ENCODE measurements around the gene ABAT.
A peak's percentile ranks its signal among the peaks of the same experiment; 100 is the strongest.
"Not testable (repeated sequence)": the region's sequence is repeated elsewhere in the genome, so short reads cannot be mapped to it uniquely, and the experiment has no call there.

Gene ABAT

GRCh38 chr16:8648877-8649276 lies 25.5 kb upstream of the ABAT start:
- TF ChIP-seq EZH2phosphoT487 (conservative IDR thresholded peaks at IDR 0.05; ENCODE audit: low read length), result no peak
- TF ChIP-seq CTCF (IDR thresholded peaks at IDR 0.05; ENCODE audit: insufficient read depth, low read length, poor library complexity, severe bottlenecking), result no peak
- Histone ChIP-seq H3F3A (ENCODE audit: insufficient read depth) (no peaks in the 10 kb centered on the region), H3K4me3 (ENCODE audit: insufficient read depth, low read length, poor library complexity, severe bottlenecking) (no peak overlapping the region), H3K27me3 (ENCODE audit: low read length) (no peaks in the 10 kb centered on the region), H2AFZ (ENCODE audit: low read depth, low read length, severe bottlenecking) (no peak overlapping the region), H3K27ac (ENCODE audit: low read depth, low read length) (no peak overlapping the region), H3K9me3 (ENCODE audit: insufficient read depth, low read length) (no peaks in the 10 kb centered on the region), H3K4me2 (ENCODE audit: low read depth, low read length, poor library complexity, severe bottlenecking) (no peak overlapping the region), H3K9ac (ENCODE audit: low read length) (no peak overlapping the region), H3K79me2 (ENCODE audit: insufficient read depth, low read length) (no peaks in the 10 kb centered on the region), H3K36me3 (ENCODE audit: low read length) (no peaks in the 10 kb centered on the region), H4K20me1 (ENCODE audit: low read depth, low read length) (no peaks in the 10 kb centered on the region), H3K9me2 (replicated peaks; ENCODE audit: insufficient read depth, low read length) (no peaks in the 10 kb centered on the region)

GRCh38 chr16:8649829-8650554 lies 24.4 kb upstream of the ABAT start:
- H3K27me3 ChIP-seq (ENCODE audit: low read length), result no peaks in the 10 kb centered on the region
- no peak overlapping the region for H3K9ac ChIP-seq (ENCODE audit: low read length)
- no peak overlapping the region for H3K27ac ChIP-seq (ENCODE audit: low read depth, low read length)
- H3K4me3 ChIP-seq (ENCODE audit: insufficient read depth, low read length, poor library complexity, severe bottlenecking), result no peak overlapping the region
- H3F3A ChIP-seq (ENCODE audit: insufficient read depth), result no peaks in the 10 kb centered on the region
- H4K20me1 ChIP-seq (ENCODE audit: low read depth, low read length), result no peaks in the 10 kb centered on the region
- no peaks in the 10 kb centered on the region for H3K79me2 ChIP-seq (ENCODE audit: insufficient read depth, low read length)
- H3K9me2 ChIP-seq (replicated peaks; ENCODE audit: insufficient read depth, low read length), result no peaks in the 10 kb centered on the region
- no peak overlapping the region for H3K4me2 ChIP-seq (ENCODE audit: low read depth, low read length, poor library complexity, severe bottlenecking)
- no peaks in the 10 kb centered on the region for H3K9me3 ChIP-seq (ENCODE audit: insufficient read depth, low read length)
- H3K36me3 ChIP-seq (ENCODE audit: low read length), result no peaks in the 10 kb centered on the region
- TF ChIP-seq CTCF (IDR thresholded peaks at IDR 0.05; ENCODE audit: insufficient read depth, low read length, poor library complexity, severe bottlenecking) (no peak), EZH2phosphoT487 (conservative IDR thresholded peaks at IDR 0.05; ENCODE audit: low read length) (no peak)
- no peak overlapping the region for H2AFZ ChIP-seq (ENCODE audit: low read depth, low read length, severe bottlenecking)

- H2AFZ ChIP-seq (ENCODE audit: low read depth, low read length, severe bottlenecking); H3K9ac ChIP-seq (ENCODE audit: low read length); H3K9me3 ChIP-seq (ENCODE audit: insufficient read depth, low read length); H3K4me3 ChIP-seq (ENCODE audit: insufficient read depth, low read length, poor library complexity, severe bottlenecking); H3K79me2 ChIP-seq (ENCODE audit: insufficient read depth, low read length); H3K36me3 ChIP-seq (ENCODE audit: low read length); H3K27me3 ChIP-seq (ENCODE audit: low read length); H4K20me1 ChIP-seq (ENCODE audit: low read depth, low read length); H3K4me2 ChIP-seq (ENCODE audit: low read depth, low read length, poor library complexity, severe bottlenecking); H3K9me2 ChIP-seq (replicated peaks; ENCODE audit: insufficient read depth, low read length); H3K27ac ChIP-seq (ENCODE audit: low read depth, low read length); H3F3A ChIP-seq (ENCODE audit: insufficient read depth): not testable (repeated sequence)
These were observed 22.5 kb upstream of the ABAT start for GRCh38 chr16:8651958-8652357.

GRCh38 chr16:8655184-8655717 lies 19.2 kb upstream of the ABAT start:
- no peaks in the 10 kb centered on the region for H3K9me2 ChIP-seq (replicated peaks; ENCODE audit: insufficient read depth, low read length)
- no peaks in the 10 kb centered on the region for H3K79me2 ChIP-seq (ENCODE audit: insufficient read depth, low read length)
- H3F3A ChIP-seq (ENCODE audit: insufficient read depth), result no peaks in the 10 kb centered on the region
- H2AFZ ChIP-seq (ENCODE audit: low read depth, low read length, severe bottlenecking), result no peak overlapping the region
- no peaks in the 10 kb centered on the region for H3K27me3 ChIP-seq (ENCODE audit: low read length)
- H4K20me1 ChIP-seq (ENCODE audit: low read depth, low read length), result no peaks in the 10 kb centered on the region
- H3K4me2 ChIP-seq (ENCODE audit: low read depth, low read length, poor library complexity, severe bottlenecking), result no peak overlapping the region
- TF ChIP-seq CTCF (IDR thresholded peaks at IDR 0.05; ENCODE audit: insufficient read depth, low read length, poor library complexity, severe bottlenecking) (peak; percentile 48), EZH2phosphoT487 (conservative IDR thresholded peaks at IDR 0.05; ENCODE audit: low read length) (no peak)
- H3K4me3 ChIP-seq (ENCODE audit: insufficient read depth, low read length, poor library complexity, severe bottlenecking), result no peak overlapping the region
- no peaks in the 10 kb centered on the region for H3K36me3 ChIP-seq (ENCODE audit: low read length)
- no peak overlapping the region for H3K27ac ChIP-seq (ENCODE audit: low read depth, low read length)
- H3K9me3 ChIP-seq (ENCODE audit: insufficient read depth, low read length), result no peaks in the 10 kb centered on the region
- H3K9ac ChIP-seq (ENCODE audit: low read length), result no peak overlapping the region

Measured in SU-DHL-6 (cell line).